HG03060 (cell line): Measurements from ENCODE around the gene ANKRD42.

Source experiments
- ATAC-seq: cut with Tn5 transposase; IDR thresholded peaks from one replicate; pipeline ENCODE4 v1.9.1; 2021; ENCODE audit warnings: low read depth, moderate number of reproducible peaks; ENCODE audit not compliant: unreplicated experiment

The ANKRD42 gene

GRCh38 chr11:83285151-83285770 lies 91.7 kb downstream of the ANKRD42 start:
- ATAC-seq = peak; percentile 26

DNA sequence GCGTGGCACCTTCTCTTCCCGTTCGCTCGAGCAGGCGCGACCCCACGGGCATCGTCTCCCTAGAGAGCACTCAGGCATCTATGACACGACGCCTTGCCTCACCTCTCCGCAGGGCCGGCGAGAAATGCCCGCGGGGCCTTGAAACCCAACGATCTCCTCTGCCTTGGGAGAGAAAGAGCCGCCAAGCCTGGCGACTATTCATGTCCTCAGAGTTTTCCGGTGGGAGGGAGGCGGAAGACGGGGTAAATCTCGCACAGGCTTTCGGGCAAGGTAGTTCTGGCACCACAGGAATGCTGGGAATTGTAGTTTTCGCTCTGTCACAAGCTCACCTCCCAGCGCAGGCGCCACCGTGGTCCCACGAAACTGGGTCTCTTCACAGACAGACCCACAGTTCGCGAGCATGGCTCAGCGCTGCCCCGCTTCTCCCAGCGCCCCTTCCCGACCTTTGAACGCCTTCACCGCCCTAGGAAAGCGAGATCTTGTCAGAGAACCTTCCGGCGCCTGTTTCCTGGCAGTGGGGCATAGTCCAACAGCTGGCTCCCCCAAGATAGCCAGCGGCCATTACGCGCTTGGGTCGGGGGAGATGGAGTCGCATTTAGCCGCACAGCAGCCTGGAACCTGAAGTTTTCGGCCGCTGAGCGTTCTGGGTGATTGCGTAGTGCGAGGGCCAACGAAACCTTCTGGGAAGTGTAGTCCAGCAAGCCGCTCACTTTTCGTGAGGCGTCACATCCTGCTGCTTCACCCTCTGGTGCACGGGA lies 92.4 kb downstream of the ANKRD42 start, which contains the start of gene CCDC90B:
Gene CCDC90B, minus strand, starts transcription at position 597 of the 758 bp plus-strand sequence. Its CDS starts 395 bp downstream, at position 202.
- ATAC-seq = peak; percentile 72

DNA sequence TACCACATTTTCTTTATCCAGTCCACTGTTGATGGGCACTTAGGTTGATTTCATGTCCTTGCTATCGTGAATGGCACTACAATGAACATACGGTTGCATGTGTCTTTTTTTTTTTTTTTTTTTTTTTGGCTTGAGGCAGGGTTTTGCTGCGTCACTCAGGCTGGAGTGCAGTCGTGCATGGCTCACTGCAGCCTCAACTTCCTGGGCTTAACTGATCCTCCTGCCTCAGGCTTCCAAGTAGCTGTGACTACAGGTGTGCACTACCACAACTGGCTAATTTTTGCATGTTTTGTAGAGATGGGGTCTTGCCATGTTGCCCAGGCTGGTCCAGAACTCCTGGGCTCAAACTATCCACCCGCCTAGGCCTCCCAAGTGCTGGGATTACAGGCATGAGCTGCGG lies 94.1 kb downstream of the ANKRD42 start:
- no peak for ATAC-seq

- ATAC-seq = peak; percentile 44
Observed at GRCh38 chr11:83292709-83293456, 99.4 kb downstream of the ANKRD42 start.

- no peak for ATAC-seq
Observed at GRCh38 chr11:83293457-83293774, 99.9 kb downstream of the ANKRD42 start.

- no peak for ATAC-seq
Observed at GRCh38 chr11:83294208-83294607, 100.7 kb downstream of the ANKRD42 start.
